ENCODE measurements around the gene ZFP36L2. TPM values are rescaled to one million over a fixed set of nuclear protein-coding genes. Genes with fewer than 3 reads are reported as not detected.
A peak's percentile ranks its signal among the peaks of the same experiment; 100 is the strongest.

The ZFP36L2 gene, protein sequence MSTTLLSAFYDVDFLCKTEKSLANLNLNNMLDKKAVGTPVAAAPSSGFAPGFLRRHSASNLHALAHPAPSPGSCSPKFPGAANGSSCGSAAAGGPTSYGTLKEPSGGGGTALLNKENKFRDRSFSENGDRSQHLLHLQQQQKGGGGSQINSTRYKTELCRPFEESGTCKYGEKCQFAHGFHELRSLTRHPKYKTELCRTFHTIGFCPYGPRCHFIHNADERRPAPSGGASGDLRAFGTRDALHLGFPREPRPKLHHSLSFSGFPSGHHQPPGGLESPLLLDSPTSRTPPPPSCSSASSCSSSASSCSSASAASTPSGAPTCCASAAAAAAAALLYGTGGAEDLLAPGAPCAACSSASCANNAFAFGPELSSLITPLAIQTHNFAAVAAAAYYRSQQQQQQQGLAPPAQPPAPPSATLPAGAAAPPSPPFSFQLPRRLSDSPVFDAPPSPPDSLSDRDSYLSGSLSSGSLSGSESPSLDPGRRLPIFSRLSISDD
- total RNA-seq (2014; rRNA removed; shearing (Covaris generic)) (37.9 and 43.0 TPM in 2 replicates), polyA plus RNA-seq (2016; fragmentation: Nextera tagmentation; extraction: Ambion mirVana) (38.4 and 39.6 TPM in 2 replicates)
- long read RNA-seq, transcript ZFP36L2-201 (2 exons, 3,696 nt) = major isoform, 33 of 45 reads
- long read RNA-seq, partial matches to known transcripts = 0 of 45 reads
- long read RNA-seq, other reads (novel, unspliced or antisense) = 12 of 45 reads

DNA sequence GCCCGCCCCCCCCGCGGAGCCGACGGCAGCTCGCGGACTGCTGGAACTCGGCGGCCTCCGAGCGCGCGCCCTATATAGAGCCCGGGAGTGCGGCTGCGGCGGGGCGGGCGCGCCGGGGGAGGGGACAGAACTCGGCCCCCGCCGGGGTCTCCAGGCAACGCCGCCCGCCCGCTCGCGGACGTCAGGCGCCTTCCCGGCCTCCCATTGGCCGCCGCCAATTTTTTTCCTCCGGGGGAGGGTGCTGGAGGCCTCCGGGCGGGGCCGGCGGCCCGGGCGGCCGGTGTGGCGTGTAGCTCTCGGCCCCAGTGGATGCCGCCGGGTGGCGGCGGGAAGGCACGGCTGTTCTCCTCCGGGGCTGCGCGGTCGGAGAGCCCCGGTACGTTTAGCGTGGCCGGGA lies at the start of gene ZFP36L2:
ZFP36L2 (minus strand) TSS at position 49 of the 397 bp plus-strand sequence. CDS start 291 bp downstream, outside the sequence.
- Mint-ChIP-seq H3K36me3 (ENCODE audit: low read depth) (peaks cover 44% of the 10 kb centered on the region), H3K9me3 (no peaks in the 10 kb centered on the region; the same call in 2 of the 3 replicates), H3K27ac (peak within 1 kb of the TSS; percentile 89), H3K27me3 (ENCODE audit: insufficient read depth, low read depth, poor library complexity) (peaks cover 19% of the 10 kb centered on the region), H3K4me3 (peak within 1 kb of the TSS; percentile 87), H3K4me1 (peaks cover 55% of the 10 kb centered on the region)
- peaks cover 15% of the 10 kb centered on the region; the same call in 1 of the 2 replicates for H3K36me3 ChIP-seq (ENCODE audit: insufficient read depth)
- no peaks in the 10 kb centered on the region for H3K27me3 ChIP-seq (ENCODE audit: insufficient read depth)
- peak within 1 kb of the TSS; percentile 97 for H3K4me3 ChIP-seq
- peaks cover 48% of the 10 kb centered on the region for H3K4me1 ChIP-seq (ENCODE audit: insufficient read depth)
- H3K79me2 ChIP-seq (replicated peaks; ENCODE audit: insufficient read depth) = peaks cover 52% of the 10 kb centered on the region
- DNase-seq (ENCODE audit: low spot score) (peak; percentile 91), ATAC-seq (peak; percentile 48)
- TF ChIP-seq CREB1 (CRISPR knock-in tag; IDR thresholded peaks at IDR 0.05; ENCODE audit: low read depth) (peak; percentile 82), POLR2AphosphoS5 (IDR thresholded peaks at IDR 0.05; ENCODE audit: low read depth) (peak; percentile 70; the same call in 1 of the 2 replicates), ZNF114 (CRISPR knock-in tag; IDR thresholded peaks at IDR 0.05) (no peak)
- peaks cover 8% of the 10 kb centered on the region for H4K20me1 ChIP-seq (replicated peaks; ENCODE audit: insufficient read depth)
- H2AFZ ChIP-seq = no peak within 1 kb of the TSS
- peak within 1 kb of the TSS; percentile 93 for H3K27ac ChIP-seq (ENCODE audit: low read depth)
- H3K9me2 ChIP-seq (ENCODE audit: insufficient read depth) = no peaks in the 10 kb centered on the region
- H3F3A ChIP-seq (replicated peaks; ENCODE audit: low read depth) = peaks cover 22% of the 10 kb centered on the region; the same call in 1 of the 2 replicates
- H3K4me2 ChIP-seq = peak within 1 kb of the TSS; percentile 79

DNA sequence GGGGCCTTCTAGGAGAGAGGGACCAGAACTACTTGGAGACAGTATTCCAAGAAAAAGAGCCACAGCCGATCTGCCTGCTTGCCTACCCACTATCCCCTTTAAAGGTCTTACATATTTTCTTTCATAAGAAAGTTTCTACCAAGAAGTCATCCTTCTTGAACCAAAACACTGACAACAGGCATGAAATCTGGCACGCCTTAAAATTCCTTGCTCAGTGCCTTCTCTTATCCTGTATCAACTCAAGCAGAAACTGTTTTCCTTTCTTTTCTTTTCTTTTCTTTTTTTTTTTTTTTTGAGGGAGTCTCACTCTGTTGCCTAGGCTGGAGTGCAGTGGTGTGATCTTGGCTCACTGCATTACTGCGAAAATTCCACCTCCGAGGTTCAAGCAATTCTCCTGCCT lies 48.3 kb upstream of the ZFP36L2 start:
- no peaks in the 10 kb centered on the region for H3K9me3 Mint-ChIP-seq
- no peak overlapping the region for H3K27ac ChIP-seq (ENCODE audit: low read depth)

More for the DNA sequence above, 48.3 kb upstream of the ZFP36L2 start:
- H3K4me2 ChIP-seq = no peak overlapping the region
- H2AFZ ChIP-seq = no peak overlapping the region
- H3K4me1 ChIP-seq (ENCODE audit: insufficient read depth) = no peaks in the 10 kb centered on the region
- no peaks in the 10 kb centered on the region for H3K79me2 ChIP-seq (replicated peaks; ENCODE audit: insufficient read depth)
- H3K4me3 Mint-ChIP-seq = no peak overlapping the region
- H3K4me3 ChIP-seq = no peak overlapping the region
- DNase-seq (ENCODE audit: low spot score) = no peak
- peaks cover 2% of the 10 kb centered on the region for H3K27me3 Mint-ChIP-seq (ENCODE audit: insufficient read depth, low read depth, poor library complexity)
- no peaks in the 10 kb centered on the region for H3K27me3 ChIP-seq (ENCODE audit: insufficient read depth)
- H3K9me2 ChIP-seq (ENCODE audit: insufficient read depth) = no peaks in the 10 kb centered on the region
- H3F3A ChIP-seq (replicated peaks; ENCODE audit: low read depth) = no peaks in the 10 kb centered on the region
- ATAC-seq = no peak
- H3K36me3 Mint-ChIP-seq (ENCODE audit: low read depth) = no peaks in the 10 kb centered on the region
- TF ChIP-seq NANOG (IDR thresholded peaks at IDR 0.05; ENCODE audit: borderline replicate concordance) (no peak), ZNF114 (CRISPR knock-in tag; IDR thresholded peaks at IDR 0.05) (no peak), ZNF331 (CRISPR knock-in tag; IDR thresholded peaks at IDR 0.05; ENCODE audit: low read depth) (no peak), CREB1 (CRISPR knock-in tag; IDR thresholded peaks at IDR 0.05; ENCODE audit: low read depth) (no peak)
- TF ChIP-seq, protein P1, sequence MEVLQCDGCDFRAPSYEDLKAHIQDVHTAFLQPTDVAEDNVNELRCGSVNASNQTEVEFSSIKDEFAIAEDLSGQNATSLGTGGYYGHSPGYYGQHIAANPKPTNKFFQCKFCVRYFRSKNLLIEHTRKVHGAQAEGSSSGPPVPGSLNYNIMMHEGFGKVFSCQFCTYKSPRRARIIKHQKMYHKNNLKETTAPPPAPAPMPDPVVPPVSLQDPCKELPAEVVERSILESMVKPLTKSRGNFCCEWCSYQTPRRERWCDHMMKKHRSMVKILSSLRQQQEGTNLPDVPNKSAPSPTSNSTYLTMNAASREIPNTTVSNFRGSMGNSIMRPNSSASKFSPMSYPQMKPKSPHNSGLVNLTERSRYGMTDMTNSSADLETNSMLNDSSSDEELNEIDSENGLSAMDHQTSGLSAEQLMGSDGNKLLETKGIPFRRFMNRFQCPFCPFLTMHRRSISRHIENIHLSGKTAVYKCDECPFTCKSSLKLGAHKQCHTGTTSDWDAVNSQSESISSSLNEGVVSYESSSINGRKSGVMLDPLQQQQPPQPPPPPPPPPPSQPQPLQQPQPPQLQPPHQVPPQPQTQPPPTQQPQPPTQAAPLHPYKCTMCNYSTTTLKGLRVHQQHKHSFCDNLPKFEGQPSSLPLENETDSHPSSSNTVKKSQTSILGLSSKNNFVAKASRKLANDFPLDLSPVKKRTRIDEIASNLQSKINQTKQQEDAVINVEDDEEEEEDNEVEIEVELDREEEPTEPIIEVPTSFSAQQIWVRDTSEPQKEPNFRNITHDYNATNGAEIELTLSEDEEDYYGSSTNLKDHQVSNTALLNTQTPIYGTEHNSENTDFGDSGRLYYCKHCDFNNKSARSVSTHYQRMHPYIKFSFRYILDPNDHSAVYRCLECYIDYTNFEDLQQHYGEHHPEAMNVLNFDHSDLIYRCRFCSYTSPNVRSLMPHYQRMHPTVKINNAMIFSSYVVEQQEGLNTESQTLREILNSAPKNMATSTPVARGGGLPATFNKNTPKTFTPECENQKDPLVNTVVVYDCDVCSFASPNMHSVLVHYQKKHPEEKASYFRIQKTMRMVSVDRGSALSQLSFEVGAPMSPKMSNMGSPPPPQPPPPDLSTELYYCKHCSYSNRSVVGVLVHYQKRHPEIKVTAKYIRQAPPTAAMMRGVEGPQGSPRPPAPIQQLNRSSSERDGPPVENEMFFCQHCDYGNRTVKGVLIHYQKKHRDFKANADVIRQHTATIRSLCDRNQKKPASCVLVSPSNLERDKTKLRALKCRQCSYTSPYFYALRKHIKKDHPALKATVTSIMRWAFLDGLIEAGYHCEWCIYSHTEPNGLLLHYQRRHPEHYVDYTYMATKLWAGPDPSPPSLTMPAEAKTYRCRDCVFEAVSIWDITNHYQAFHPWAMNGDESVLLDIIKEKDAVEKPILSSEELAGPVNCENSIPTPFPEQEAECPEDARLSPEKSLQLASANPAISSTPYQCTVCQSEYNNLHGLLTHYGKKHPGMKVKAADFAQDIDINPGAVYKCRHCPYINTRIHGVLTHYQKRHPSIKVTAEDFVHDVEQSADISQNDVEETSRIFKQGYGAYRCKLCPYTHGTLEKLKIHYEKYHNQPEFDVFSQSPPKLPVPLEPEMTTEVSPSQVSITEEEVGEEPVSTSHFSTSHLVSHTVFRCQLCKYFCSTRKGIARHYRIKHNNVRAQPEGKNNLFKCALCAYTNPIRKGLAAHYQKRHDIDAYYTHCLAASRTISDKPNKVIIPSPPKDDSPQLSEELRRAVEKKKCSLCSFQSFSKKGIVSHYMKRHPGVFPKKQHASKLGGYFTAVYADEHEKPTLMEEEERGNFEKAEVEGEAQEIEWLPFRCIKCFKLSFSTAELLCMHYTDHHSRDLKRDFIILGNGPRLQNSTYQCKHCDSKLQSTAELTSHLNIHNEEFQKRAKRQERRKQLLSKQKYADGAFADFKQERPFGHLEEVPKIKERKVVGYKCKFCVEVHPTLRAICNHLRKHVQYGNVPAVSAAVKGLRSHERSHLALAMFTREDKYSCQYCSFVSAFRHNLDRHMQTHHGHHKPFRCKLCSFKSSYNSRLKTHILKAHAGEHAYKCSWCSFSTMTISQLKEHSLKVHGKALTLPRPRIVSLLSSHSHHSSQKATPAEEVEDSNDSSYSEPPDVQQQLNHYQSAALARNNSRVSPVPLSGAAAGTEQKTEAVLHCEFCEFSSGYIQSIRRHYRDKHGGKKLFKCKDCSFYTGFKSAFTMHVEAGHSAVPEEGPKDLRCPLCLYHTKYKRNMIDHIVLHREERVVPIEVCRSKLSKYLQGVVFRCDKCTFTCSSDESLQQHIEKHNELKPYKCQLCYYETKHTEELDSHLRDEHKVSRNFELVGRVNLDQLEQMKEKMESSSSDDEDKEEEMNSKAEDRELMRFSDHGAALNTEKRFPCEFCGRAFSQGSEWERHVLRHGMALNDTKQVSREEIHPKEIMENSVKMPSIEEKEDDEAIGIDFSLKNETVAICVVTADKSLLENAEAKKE (CRISPR knock-in tag; IDR thresholded peaks at IDR 0.05) = no peak
- TF ChIP-seq, protein P2, sequence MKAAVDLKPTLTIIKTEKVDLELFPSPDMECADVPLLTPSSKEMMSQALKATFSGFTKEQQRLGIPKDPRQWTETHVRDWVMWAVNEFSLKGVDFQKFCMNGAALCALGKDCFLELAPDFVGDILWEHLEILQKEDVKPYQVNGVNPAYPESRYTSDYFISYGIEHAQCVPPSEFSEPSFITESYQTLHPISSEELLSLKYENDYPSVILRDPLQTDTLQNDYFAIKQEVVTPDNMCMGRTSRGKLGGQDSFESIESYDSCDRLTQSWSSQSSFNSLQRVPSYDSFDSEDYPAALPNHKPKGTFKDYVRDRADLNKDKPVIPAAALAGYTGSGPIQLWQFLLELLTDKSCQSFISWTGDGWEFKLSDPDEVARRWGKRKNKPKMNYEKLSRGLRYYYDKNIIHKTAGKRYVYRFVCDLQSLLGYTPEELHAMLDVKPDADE (IDR thresholded peaks at IDR 0.05) = no peak
- TF ChIP-seq, protein P3, sequence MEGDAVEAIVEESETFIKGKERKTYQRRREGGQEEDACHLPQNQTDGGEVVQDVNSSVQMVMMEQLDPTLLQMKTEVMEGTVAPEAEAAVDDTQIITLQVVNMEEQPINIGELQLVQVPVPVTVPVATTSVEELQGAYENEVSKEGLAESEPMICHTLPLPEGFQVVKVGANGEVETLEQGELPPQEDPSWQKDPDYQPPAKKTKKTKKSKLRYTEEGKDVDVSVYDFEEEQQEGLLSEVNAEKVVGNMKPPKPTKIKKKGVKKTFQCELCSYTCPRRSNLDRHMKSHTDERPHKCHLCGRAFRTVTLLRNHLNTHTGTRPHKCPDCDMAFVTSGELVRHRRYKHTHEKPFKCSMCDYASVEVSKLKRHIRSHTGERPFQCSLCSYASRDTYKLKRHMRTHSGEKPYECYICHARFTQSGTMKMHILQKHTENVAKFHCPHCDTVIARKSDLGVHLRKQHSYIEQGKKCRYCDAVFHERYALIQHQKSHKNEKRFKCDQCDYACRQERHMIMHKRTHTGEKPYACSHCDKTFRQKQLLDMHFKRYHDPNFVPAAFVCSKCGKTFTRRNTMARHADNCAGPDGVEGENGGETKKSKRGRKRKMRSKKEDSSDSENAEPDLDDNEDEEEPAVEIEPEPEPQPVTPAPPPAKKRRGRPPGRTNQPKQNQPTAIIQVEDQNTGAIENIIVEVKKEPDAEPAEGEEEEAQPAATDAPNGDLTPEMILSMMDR (conservative IDR thresholded peaks at IDR 0.05; ENCODE audit: low read depth in 2 of 2) = no peak
- H3K4me1 Mint-ChIP-seq = peaks cover 27% of the 10 kb centered on the region
- no peaks in the 10 kb centered on the region for H4K20me1 ChIP-seq (replicated peaks; ENCODE audit: insufficient read depth)
- H3K36me3 ChIP-seq (ENCODE audit: insufficient read depth) = no peaks in the 10 kb centered on the region
- H3K27ac Mint-ChIP-seq = no peak overlapping the region

Measured in GM23338 (cell line).